ENCODE results near the gene MUC2.
A peak's percentile ranks its signal among the peaks of the same experiment; 100 is the strongest.

MUC2 gene

DNA sequence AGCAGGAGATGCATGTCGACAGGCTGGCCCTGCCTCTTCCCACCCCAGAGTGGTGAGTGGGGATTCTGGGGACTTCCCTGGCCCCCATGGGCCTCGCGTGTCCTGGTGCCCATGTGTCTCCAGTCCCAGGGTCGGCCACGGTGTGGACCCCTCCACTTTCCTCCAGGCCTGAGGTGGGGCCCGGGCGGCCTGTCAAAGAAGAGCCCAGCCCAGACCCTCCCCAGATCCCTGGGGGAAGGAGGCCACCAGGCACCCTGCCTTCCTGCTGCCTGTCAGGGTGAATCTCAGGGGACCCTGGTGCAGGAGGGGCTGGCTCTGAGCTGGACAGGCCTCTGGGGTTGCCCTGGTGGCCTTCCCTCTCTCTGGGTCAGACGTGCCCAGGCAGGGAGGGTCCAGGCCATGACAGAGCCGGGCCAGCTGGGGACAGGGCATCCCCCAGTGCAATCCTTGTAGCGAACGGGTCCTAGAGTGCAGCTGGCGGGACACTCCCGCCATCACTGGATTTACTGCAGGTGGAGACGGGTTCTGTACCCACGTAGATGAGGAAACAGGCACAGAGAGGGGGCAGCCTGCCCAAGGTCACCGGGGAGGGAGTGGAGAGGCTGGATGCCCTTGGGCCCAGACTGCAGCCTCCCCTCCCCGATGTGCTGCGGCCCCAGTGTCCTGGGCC, 24.6 kb upstream of the MUC2 start:
- no peak for DNase-seq (ENCODE audit: extremely low spot score, insufficient read length, low read depth)
- no peak for FAIRE-seq

- DNase-seq (ENCODE audit: extremely low spot score, insufficient read length, low read depth) (peak; percentile 85), FAIRE-seq (peak; percentile 81)
Measured at GRCh38 chr11:1050581-1051355, 23.9 kb upstream of the MUC2 start.

DNA sequence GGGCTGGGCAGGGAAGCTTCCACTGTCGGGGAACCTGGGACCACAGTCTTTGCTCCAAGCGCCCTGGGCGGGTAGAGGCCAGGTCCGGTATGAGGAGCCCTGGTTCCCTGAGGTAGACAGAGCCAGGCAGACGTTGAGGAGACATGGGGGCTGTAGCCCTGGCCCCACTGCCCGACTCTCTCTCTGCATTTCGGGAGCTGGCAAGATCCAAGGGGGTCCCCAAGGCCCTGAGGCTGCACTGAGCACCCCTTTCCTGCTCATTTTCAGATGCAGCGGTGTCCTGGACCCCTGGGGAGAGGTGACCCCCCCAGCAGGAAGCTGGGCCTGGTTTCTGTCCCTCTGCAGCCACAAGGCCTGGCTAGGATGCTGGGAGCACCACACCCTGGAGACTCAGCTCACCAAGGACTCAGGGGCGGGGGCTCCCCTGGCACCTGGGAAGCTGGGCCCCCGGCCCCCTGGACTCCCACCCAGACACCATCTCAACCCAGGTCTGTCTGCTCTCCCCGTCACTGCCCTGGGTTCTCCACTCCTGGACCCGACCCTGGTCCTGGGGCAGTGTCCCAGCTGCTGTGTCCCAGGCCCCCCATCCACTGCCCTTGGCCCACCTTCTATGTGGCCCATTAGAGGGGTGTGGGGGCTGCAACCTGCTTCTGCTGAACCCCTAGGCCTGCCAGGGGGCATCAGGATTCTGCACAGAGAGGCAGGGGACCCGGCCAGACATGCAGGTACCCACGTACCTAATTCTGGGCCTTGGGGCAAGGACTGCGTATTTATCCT, 23.1 kb upstream of the MUC2 start:
- DNase-seq (ENCODE audit: extremely low spot score, insufficient read length, low read depth), result no peak
- no peak for FAIRE-seq

- DNase-seq (ENCODE audit: extremely low spot score, insufficient read length, low read depth) (no peak), FAIRE-seq (no peak)
Measured at GRCh38 chr11:1052133-1053011, 22.3 kb upstream of the MUC2 start.

DNA sequence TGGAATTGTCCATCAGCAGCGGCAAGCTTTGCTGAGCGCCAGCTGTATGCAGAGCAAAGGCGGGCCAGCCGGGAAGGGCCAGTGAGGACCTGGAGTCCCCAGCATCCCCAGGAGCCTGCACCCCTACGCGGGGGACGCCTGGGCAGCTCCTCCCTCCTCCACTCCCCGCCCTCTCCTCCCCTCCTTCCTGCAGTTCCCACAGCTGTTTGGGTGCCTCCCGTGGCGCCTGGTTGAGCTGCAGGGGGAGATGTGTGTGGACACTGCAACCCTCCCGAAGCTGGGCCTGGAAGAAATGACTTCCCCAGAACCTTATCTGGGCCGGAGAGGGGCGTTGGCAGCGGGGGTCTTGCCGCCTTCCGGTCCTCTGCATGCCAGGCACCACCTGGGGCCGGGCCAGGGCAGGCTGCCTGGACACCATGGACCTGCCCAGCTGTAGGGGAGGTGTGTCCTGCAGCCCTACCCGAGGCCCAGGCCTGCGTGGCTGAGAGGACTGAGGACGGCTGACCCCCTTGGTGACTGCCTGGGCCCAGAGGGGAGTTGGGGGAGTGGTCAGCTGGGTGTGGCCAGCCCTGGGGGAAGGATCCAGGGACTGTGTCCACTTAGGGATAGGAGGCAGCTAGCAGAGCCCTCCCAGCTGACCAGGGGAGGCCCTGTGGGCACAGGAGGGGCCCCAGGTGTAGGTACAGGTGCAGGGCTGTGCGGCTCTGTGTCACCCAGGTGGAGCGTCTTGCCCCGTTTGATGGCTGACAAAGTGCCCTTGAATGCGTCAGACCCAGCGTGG, 21.4 kb upstream of the MUC2 start:
- FAIRE-seq, result no peak
- no peak for DNase-seq (ENCODE audit: extremely low spot score, insufficient read length, low read depth)

- FAIRE-seq (no peak), DNase-seq (ENCODE audit: extremely low spot score, insufficient read length, low read depth) (no peak)
Measured at GRCh38 chr11:1054143-1055108, 20.2 kb upstream of the MUC2 start.

- FAIRE-seq, result no peak
- no peak for DNase-seq (ENCODE audit: extremely low spot score, insufficient read length, low read depth)
Measured at GRCh38 chr11:1055109-1055703, 19.5 kb upstream of the MUC2 start.

GRCh38 chr11:1055990-1056771, 18.5 kb upstream of the MUC2 start:
- FAIRE-seq (no peak), DNase-seq (ENCODE audit: extremely low spot score, insufficient read length, low read depth) (no peak)

DNA sequence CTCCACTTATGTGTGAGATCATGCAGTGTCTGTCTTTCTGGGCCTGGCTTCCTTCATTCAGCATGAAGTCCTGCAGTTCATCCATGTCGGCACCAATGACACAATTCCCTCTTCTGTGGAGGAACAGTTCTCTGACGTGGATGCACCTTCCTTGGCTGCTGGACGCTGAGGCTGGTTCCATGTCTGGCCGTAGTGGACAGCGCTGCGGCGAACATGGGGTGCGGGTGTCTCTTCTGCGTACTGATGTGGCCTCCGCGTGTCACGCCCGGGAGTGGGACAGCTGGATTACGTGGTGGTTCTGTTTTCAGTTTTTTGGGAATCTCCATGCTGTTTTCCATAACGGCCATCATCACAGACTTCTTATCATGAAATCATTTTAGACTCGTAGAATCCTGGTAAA, 16.9 kb upstream of the MUC2 start:
- FAIRE-seq (no peak), DNase-seq (ENCODE audit: extremely low spot score, insufficient read length, low read depth) (no peak)

DNA sequence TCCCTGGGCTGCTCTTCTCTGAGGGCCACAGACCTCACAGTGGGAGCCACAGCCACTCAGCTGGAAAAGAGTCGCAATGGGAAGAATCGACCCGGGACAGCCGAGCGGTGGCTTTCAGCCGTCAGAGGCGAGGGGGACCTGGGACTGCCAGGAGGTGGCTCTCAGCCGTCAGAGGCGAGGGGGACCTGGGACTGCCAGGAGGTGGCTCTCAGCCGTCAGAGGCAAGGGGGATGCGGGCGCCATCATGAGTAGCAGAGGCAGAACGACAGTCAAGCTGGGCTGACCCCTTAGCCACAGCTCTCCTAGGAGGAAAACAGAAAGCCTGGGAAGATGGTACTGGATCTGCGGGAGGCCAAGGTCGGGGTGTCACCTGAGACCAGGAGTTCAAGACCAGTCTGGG, 14.9 kb upstream of the MUC2 start:
- DNase-seq (ENCODE audit: extremely low spot score, insufficient read length, low read depth) (no peak), FAIRE-seq (no peak)

DNA sequence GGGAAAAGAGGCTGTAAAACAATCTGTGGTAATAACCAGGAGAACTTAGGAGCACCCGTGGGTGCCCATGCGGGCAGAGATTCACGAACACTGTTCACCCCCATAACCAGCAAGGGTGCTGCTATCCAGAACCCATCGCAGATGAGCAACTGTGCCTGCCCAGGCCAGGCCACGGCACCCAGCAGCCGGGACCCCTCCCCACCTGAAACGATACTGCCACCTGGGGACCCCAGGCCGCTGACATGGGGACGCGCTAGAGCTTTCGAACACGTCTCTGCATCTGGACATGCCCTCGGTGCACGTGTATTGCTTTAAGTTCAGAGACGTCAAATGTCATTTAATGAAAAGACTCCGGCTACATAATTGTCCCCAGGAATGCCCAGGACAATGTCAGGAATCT, 14.3 kb upstream of the MUC2 start:
- FAIRE-seq (no peak), DNase-seq (ENCODE audit: extremely low spot score, insufficient read length, low read depth) (no peak)

DNA sequence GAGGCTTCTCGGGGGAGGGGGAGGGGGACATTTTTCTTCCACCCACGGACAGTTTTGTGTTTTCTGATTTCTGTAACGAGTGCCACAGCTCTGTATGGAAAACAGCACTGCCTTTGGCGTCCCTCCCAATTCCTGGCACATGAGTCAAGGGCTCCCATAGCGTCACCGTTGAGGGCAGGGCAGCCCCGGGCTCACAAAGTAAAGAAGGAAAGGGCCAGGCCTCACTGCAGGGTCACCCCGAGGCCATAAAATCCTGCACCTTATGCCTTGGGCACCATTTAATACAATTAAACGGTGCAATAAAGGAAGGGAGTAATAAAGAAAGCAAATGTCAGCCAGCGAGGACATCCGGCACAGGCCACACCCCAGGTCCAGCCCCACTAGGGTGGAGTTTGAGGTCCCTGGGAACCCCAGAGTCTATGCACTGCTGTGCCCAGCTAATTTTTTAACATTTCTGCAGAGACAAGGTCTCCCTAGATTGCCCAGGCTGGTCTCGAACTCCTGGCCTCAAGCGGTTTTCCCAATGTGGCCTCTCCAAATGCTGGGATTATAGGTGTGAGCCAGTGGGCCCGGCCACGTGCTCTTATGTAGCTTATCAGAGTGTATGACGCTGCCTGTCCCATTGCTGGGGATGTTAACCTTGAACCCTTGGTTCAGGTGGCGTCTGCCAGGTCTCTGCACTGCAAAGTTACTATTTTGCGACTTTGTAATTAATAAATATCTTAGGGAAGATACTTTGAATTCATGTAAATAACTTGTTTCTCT, 13.6 kb upstream of the MUC2 start:
- FAIRE-seq (no peak), DNase-seq (ENCODE audit: extremely low spot score, insufficient read length, low read depth) (no peak)

DNA sequence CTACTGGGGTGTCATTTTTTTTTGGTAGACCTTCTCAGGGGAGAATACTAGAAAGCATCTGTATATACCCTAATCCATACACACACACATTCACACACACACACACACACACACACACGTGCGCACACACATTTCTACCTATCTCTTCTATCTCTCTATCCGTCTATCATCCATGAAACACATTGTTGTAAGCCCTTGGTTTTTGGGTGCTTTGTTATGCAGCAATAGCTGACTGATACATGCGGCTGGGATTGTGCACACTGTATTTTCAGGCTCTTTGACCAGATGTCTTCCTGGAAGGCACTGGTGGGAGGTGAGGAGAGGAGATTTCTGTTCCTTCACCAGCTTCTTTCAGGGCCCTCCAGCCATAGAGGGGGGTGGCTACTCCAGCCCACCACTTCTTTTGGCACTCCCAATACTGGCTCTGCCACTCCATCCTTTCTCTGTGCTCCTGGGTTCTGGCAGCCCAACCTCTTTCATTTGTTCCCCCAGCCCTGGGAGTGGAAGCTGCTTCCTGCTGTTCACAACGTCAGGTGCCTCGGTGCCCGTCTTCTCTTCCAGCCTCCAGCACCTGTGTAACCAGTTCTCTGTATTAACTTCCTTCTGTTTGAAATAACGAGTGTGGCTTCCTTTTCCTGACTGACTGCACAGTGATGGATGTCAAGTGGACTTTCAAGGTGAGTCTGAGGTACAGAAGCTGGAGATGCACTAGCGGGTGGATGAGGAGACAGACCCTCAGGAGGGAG, 12.4 kb upstream of the MUC2 start:
- FAIRE-seq (no peak), DNase-seq (ENCODE audit: extremely low spot score, insufficient read length, low read depth) (no peak)

- FAIRE-seq (no peak), DNase-seq (ENCODE audit: extremely low spot score, insufficient read length, low read depth) (no peak)
Measured at GRCh38 chr11:1064167-1064566, 10.5 kb upstream of the MUC2 start.

DNA sequence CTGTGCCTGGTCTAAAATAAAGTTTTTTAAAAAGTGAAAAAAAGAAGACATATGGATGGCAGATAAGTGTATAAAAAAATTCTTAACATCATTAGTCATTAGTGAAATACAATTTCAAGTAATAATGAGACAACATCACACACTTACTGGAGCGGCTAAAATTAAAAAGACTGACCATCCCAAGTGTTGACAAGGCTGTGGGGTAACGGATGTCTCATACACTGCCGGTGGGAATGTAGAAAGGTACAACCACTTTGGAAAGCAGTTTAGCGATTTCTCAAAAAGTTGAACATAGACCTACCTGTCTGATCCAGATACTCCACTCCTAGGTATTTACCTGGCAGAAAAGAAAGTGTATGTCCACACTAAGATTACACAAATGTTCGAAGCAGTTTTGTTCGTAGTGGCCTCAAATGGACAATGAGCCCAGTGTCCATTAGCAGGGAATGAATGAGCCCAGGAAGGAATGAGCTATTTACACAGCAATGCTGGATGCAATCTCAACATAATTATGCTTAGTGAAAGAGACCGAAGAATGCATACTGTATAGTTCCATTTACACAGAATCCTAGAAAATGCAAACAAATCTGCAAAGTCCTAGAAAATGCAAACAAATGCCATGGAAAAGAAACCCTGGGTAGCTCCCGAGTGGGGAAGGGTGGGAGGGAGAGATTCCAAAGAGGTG, 6.7 kb upstream of the MUC2 start:
- no peak for DNase-seq (ENCODE audit: extremely low spot score, insufficient read length, low read depth)
- FAIRE-seq, result no peak

All from GM18507 (cell line).